ENCODE measurements around the gene COX4I1.

The COX4I1 gene

DNA sequence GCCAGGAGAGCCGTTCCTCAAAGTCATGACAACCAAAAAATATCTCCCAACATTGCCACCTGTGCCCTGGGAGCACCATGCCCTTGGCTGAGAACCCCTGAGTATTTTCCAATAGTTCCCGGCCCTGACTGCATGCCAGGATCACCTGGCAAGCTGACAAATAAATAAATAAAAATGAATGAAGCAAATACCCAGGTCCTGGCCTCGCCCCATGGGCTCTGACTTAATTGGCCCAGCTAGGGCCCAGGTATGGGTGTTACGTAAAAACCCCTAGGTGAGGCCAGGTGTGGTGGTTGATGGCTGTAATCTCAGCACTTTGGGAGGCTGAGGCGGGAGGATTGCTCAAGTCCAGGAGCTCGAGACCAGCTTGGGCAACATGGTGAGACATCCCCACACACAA is 45.9 kb upstream of the COX4I1 start:
- no peak overlapping the region for H3K4me3 ChIP-seq (ENCODE audit: low read length, poor library complexity, severe bottlenecking)
- H3K4me1 ChIP-seq (ENCODE audit: insufficient read depth, low read length, poor library complexity, severe bottlenecking) = peaks cover 8% of the 10 kb centered on the region
- H3K36me3 ChIP-seq (ENCODE audit: insufficient read depth, low read length) = no peaks in the 10 kb centered on the region
- no peaks in the 10 kb centered on the region for H3F3A ChIP-seq (ENCODE audit: low read depth)
- H3K9ac ChIP-seq (ENCODE audit: low read depth, low read length, poor library complexity, severe bottlenecking) = no peak overlapping the region
- TF ChIP-seq, protein P1, sequence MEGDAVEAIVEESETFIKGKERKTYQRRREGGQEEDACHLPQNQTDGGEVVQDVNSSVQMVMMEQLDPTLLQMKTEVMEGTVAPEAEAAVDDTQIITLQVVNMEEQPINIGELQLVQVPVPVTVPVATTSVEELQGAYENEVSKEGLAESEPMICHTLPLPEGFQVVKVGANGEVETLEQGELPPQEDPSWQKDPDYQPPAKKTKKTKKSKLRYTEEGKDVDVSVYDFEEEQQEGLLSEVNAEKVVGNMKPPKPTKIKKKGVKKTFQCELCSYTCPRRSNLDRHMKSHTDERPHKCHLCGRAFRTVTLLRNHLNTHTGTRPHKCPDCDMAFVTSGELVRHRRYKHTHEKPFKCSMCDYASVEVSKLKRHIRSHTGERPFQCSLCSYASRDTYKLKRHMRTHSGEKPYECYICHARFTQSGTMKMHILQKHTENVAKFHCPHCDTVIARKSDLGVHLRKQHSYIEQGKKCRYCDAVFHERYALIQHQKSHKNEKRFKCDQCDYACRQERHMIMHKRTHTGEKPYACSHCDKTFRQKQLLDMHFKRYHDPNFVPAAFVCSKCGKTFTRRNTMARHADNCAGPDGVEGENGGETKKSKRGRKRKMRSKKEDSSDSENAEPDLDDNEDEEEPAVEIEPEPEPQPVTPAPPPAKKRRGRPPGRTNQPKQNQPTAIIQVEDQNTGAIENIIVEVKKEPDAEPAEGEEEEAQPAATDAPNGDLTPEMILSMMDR (conservative IDR thresholded peaks at IDR 0.05; ENCODE audit: low read length) = no peak
- TF ChIP-seq EZH2phosphoT487 (IDR thresholded peaks at IDR 0.05; ENCODE audit: borderline replicate concordance) = no peak
- H4K20me1 ChIP-seq (ENCODE audit: insufficient read depth, low read length, poor library complexity, severe bottlenecking) = no peaks in the 10 kb centered on the region
- no peaks in the 10 kb centered on the region for H3K79me2 ChIP-seq (ENCODE audit: insufficient read depth, low read length)
- no peak overlapping the region for H3K4me2 ChIP-seq (ENCODE audit: low read depth, low read length, poor library complexity, severe bottlenecking)
- H3K27me3 ChIP-seq (ENCODE audit: insufficient read depth, low read length, poor library complexity, severe bottlenecking) = no peaks in the 10 kb centered on the region
- H3K9me2 ChIP-seq (replicated peaks; ENCODE audit: low read depth, low read length) = no peaks in the 10 kb centered on the region
- H2AFZ ChIP-seq (ENCODE audit: low read length) = no peak overlapping the region
- no peaks in the 10 kb centered on the region for H3K9me3 ChIP-seq (ENCODE audit: insufficient read depth, low read depth, low read length)

- Histone ChIP-seq H3K9me2 (replicated peaks; ENCODE audit: low read depth, low read length) (no peaks in the 10 kb centered on the region), H3K36me3 (ENCODE audit: insufficient read depth, low read length) (no peaks in the 10 kb centered on the region), H3K4me1 (ENCODE audit: insufficient read depth, low read length, poor library complexity, severe bottlenecking) (peaks cover 8% of the 10 kb centered on the region), H2AFZ (ENCODE audit: low read length) (no peak overlapping the region), H3K27me3 (ENCODE audit: insufficient read depth, low read length, poor library complexity, severe bottlenecking) (no peaks in the 10 kb centered on the region), H4K20me1 (ENCODE audit: insufficient read depth, low read length, poor library complexity, severe bottlenecking) (no peaks in the 10 kb centered on the region), H3K4me3 (ENCODE audit: low read length, poor library complexity, severe bottlenecking) (no peak overlapping the region), H3K4me2 (ENCODE audit: low read depth, low read length, poor library complexity, severe bottlenecking) (peak overlapping the region; percentile 9), H3K9ac (ENCODE audit: low read depth, low read length, poor library complexity, severe bottlenecking) (no peak overlapping the region), H3K79me2 (ENCODE audit: insufficient read depth, low read length) (no peaks in the 10 kb centered on the region), H3F3A (ENCODE audit: low read depth) (no peaks in the 10 kb centered on the region), H3K9me3 (ENCODE audit: insufficient read depth, low read depth, low read length) (no peaks in the 10 kb centered on the region)
- TF ChIP-seq EZH2phosphoT487 (IDR thresholded peaks at IDR 0.05; ENCODE audit: borderline replicate concordance) = no peak
- TF ChIP-seq, protein P1 (conservative IDR thresholded peaks at IDR 0.05; ENCODE audit: low read length) = no peak
Measured at GRCh38 chr16:85753976-85754375, 45.5 kb upstream of the COX4I1 start.

GRCh38 chr16:85754413-85754812 is 45.1 kb upstream of the COX4I1 start:
- TF ChIP-seq EZH2phosphoT487 (IDR thresholded peaks at IDR 0.05; ENCODE audit: borderline replicate concordance) = no peak
- TF ChIP-seq, protein P1 (conservative IDR thresholded peaks at IDR 0.05; ENCODE audit: low read length) = no peak
- Histone ChIP-seq H3K4me1 (ENCODE audit: insufficient read depth, low read length, poor library complexity, severe bottlenecking) (peaks cover 8% of the 10 kb centered on the region), H3K4me3 (ENCODE audit: low read length, poor library complexity, severe bottlenecking) (no peak overlapping the region), H3F3A (ENCODE audit: low read depth) (no peaks in the 10 kb centered on the region), H3K4me2 (ENCODE audit: low read depth, low read length, poor library complexity, severe bottlenecking) (peak overlapping the region; percentile 9), H3K27me3 (ENCODE audit: insufficient read depth, low read length, poor library complexity, severe bottlenecking) (no peaks in the 10 kb centered on the region), H3K9me3 (ENCODE audit: insufficient read depth, low read depth, low read length) (no peaks in the 10 kb centered on the region), H3K9me2 (replicated peaks; ENCODE audit: low read depth, low read length) (no peaks in the 10 kb centered on the region), H4K20me1 (ENCODE audit: insufficient read depth, low read length, poor library complexity, severe bottlenecking) (no peaks in the 10 kb centered on the region), H3K9ac (ENCODE audit: low read depth, low read length, poor library complexity, severe bottlenecking) (no peak overlapping the region), H3K79me2 (ENCODE audit: insufficient read depth, low read length) (no peaks in the 10 kb centered on the region), H2AFZ (ENCODE audit: low read length) (no peak overlapping the region), H3K36me3 (ENCODE audit: insufficient read depth, low read length) (no peaks in the 10 kb centered on the region)

Data from Loucy (cell line).